DMS114 treated with DMSO at 0.1 percent for 48 hours (cell line): ENCODE measurements around the gene LUZP1.

Experiments used
- DNase-seq: peaks from one replicate; lab custom pipeline; 2025; ENCODE audit not compliant: unreplicated experiment; lab: John Stamatoyannopoulos, UW

LUZP1 gene

DNA sequence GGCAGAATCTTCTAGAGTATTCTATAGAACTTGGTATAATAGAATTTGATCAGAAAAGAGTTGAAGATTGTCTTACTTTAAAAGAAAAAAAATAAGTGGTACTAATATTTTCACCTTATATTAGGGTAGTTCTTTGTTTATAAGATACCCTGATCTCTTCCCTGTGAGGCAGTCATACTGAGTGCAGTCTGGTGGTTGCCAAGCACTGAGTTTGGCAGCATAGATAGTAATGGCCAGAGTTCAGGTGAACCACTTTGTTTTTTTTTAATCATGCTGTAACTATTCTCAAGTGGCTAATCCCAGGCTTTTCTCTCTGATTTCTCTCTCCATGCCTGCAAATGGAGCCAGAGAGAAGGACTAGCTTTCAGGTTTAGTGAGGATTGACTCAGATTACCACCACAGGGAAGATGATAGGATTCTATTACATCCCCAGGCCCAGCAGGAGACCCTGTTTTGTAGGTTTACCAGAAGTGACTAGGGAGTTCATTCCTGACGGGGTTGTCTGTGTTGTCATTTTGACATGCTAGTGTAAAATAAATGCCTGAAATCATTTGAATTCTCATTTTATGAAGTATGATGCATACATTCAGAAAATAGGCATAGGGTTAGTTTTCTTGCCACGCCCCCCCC, 132.7 kb downstream of the LUZP1 start:
- no peak for DNase-seq
